SU-DHL-6 (cell line): Measurements from ENCODE around the gene CIB4.

Source experiments
- CTCF ChIP-seq: fragments of 200-600 bp; sonication (generic); IDR thresholded peaks from one replicate; pipeline ENCODE4 v1.5.1; 2017; ENCODE audit warnings: antibody characterized with exemption, mild to moderate bottlenecking, low read length, moderate library complexity; ENCODE audit not compliant: insufficient read depth, poor library complexity, severe bottlenecking
- EZH2phosphoT487 ChIP-seq: fragments of 200-600 bp; sonication (generic), shearing (Covaris generic); conservative IDR thresholded peaks from 2 replicates; pipeline ENCODE4 v1.6.1; 2018; ENCODE audit warnings: mild to moderate bottlenecking, antibody characterized with exemption, low read length, moderate library complexity, mixed read lengths

DNA sequence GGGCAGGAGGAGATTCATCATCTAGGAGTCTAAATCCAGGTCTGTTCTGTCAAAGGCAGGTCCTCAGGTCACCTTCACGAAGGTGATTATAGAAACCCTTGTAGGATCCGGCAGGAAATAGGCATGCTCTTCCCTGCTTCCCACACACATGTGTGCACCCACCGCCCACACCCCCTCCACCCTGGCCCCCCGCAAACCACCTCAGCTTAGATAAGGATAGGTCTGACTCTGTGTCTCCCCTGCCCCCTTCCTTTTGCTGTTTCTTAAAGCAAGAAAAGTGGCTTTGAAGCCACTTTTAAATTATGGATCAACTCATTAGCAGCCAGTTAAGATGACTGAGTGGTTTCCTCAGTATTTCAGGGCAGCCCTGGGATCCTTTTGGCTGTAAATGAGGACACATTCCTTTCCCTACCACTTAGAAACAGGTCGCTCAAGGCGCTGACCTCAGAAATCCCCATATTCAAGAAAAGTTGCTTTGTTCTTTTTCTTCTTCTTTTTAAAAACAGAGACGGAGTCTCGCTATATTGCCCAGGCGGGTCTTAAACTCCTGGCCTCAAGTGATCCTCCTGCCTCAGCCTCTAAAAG lies 14.5 kb upstream of the CIB4 start:
- TF ChIP-seq EZH2phosphoT487 = no peak
- no peak for TF ChIP-seq CTCF
